OCI-LY1 (cell line): ENCODE data around the gene SDC1.

Experiments
- H2AFZ ChIP-seq: fragments of 200-600 bp; sonication (generic), shearing (Covaris generic); 2 replicates; pipeline ENCODE4 v1.6.0; 2014; ENCODE audit warnings: antibody characterized with exemption, mild to moderate bottlenecking, low read length
- H3F3A ChIP-seq: fragments of 200-600 bp; sonication (generic), shearing (Covaris generic); 2 replicates; pipeline ENCODE4 v1.6.0; 2014; ENCODE audit warnings: mild to moderate bottlenecking, antibody characterized with exemption, low read length, moderate library complexity; ENCODE audit not compliant: insufficient read depth
- H3K27ac ChIP-seq: fragments of 200-600 bp; sonication (generic); 2 replicates; pipeline ENCODE4 v1.5.1; 2014; ENCODE audit warnings: low read length, mixed run types, mild to moderate bottlenecking, low read depth; ENCODE audit not compliant: poor library complexity, severe bottlenecking
- H3K27me3 ChIP-seq: fragments of 200-600 bp; sonication (generic); 2 replicates; pipeline ENCODE4 v1.6.0; 2014; ENCODE audit warnings: antibody characterized with exemption, mild to moderate bottlenecking, low read length, moderate library complexity; ENCODE audit not compliant: insufficient read depth
- H3K36me3 ChIP-seq: fragments of 200-600 bp; sonication (generic); 2 replicates; pipeline ENCODE4 v1.6.1; 2014; ENCODE audit warnings: mild to moderate bottlenecking, antibody characterized with exemption, low read length, moderate library complexity, mixed read lengths; ENCODE audit not compliant: insufficient read depth
- H3K4me1 ChIP-seq: fragments of 200-600 bp; sonication (generic); 2 replicates; pipeline ENCODE4 v1.5.1; 2014; ENCODE audit warnings: mild to moderate bottlenecking, low read length, moderate library complexity; ENCODE audit not compliant: insufficient read depth, severe bottlenecking
- H3K4me2 ChIP-seq: fragments of 200-600 bp; sonication (generic), shearing (Covaris generic); 2 replicates; pipeline ENCODE4 v1.6.1; 2014; ENCODE audit warnings: low read length
- H3K4me3 ChIP-seq: fragments of 200-600 bp; sonication (generic); 2 replicates; pipeline ENCODE4 v1.5.1; 2014; ENCODE audit warnings: low read length, low read depth, mild to moderate bottlenecking, mixed read lengths; ENCODE audit not compliant: poor library complexity, severe bottlenecking
- H3K79me2 ChIP-seq: fragments of 200-600 bp; shearing (Covaris generic); 2 replicates; pipeline ENCODE4 v1.6.1; 2016; ENCODE audit warnings: mixed run types, low read length, mixed read lengths; ENCODE audit not compliant: insufficient read depth
- H3K9ac ChIP-seq: fragments of 200-600 bp; sonication (generic), shearing (Covaris generic); 2 replicates; pipeline ENCODE4 v1.6.1; 2014; ENCODE audit warnings: mild to moderate bottlenecking, low read length, mixed read lengths
- H3K9me2 ChIP-seq: fragments of 200-600 bp; sonication (generic), shearing (Covaris generic); 2 replicates; pipeline ENCODE4 v1.6.1; 2014; ENCODE audit warnings: low read depth, mild to moderate bottlenecking, low read length, mixed read lengths
- H3K9me3 ChIP-seq: fragments of 200-600 bp; shearing (Covaris generic); 2 replicates; pipeline ENCODE4 v1.6.1; 2014; ENCODE audit warnings: low read length, mixed read lengths
- H4K20me1 ChIP-seq: fragments of 200-600 bp; sonication (generic), shearing (Covaris generic); 2 replicates; pipeline ENCODE4 v1.6.0; 2016; ENCODE audit warnings: mild to moderate bottlenecking, low read length; ENCODE audit not compliant: insufficient read depth
- EZH2 ChIP-seq: fragments of 200-600 bp; sonication (generic), shearing (Covaris generic); IDR thresholded peaks from 2 replicates; pipeline ENCODE4 v1.8.0; 2017; ENCODE audit warnings: borderline replicate concordance, mixed run types, mild to moderate bottlenecking, antibody characterized with exemption, low read length, moderate library complexity, mixed read lengths
- TF ChIP-seq, protein P1 (sequence below): fragments of 200-600 bp; sonication (generic), shearing (Covaris generic); IDR thresholded peaks from 2 replicates; pipeline ENCODE4 v1.5.1; 2017; ENCODE audit warnings: mild to moderate bottlenecking, antibody characterized with exemption, low read length, moderate library complexity, mixed read lengths

Gene SDC1

DNA sequence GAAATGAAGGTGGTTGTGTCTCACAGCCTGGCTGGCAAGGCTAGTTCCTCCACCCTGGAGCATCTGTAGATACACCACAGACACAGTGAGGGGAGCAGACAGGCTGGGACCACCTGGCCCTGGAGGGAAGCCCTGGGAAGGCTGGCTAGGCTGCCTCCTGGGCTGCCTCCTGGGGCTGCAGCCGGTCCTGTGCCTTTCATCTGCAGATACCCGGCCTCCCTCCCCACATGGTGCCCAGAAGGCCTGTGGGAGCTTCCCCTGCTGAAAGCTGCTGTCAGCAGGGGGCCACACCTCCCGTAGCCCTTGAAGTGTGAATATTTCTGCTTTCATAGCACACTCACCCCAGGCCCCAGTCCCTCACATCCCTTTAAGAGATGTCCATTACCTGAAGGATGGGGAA, 37.6 kb downstream of the SDC1 start:
- Histone ChIP-seq H3K36me3 (no peaks in the 10 kb centered on the region), H3K9ac (no peak overlapping the region), H3K4me1 (no peaks in the 10 kb centered on the region), H3K4me3 (no peak overlapping the region), H3K4me2 (no peak overlapping the region), H3K9me2 (no peaks in the 10 kb centered on the region), H2AFZ (no peak overlapping the region), H3K27me3 (peaks cover 20% of the 10 kb centered on the region), H3K27ac (no peak overlapping the region), H4K20me1 (no peaks in the 10 kb centered on the region), H3K79me2 (no peaks in the 10 kb centered on the region), H3K9me3 (no peaks in the 10 kb centered on the region), H3F3A (no peaks in the 10 kb centered on the region)
- TF ChIP-seq, protein P1, sequence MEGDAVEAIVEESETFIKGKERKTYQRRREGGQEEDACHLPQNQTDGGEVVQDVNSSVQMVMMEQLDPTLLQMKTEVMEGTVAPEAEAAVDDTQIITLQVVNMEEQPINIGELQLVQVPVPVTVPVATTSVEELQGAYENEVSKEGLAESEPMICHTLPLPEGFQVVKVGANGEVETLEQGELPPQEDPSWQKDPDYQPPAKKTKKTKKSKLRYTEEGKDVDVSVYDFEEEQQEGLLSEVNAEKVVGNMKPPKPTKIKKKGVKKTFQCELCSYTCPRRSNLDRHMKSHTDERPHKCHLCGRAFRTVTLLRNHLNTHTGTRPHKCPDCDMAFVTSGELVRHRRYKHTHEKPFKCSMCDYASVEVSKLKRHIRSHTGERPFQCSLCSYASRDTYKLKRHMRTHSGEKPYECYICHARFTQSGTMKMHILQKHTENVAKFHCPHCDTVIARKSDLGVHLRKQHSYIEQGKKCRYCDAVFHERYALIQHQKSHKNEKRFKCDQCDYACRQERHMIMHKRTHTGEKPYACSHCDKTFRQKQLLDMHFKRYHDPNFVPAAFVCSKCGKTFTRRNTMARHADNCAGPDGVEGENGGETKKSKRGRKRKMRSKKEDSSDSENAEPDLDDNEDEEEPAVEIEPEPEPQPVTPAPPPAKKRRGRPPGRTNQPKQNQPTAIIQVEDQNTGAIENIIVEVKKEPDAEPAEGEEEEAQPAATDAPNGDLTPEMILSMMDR, result no peak; the same call in 1 of the 2 replicates
- no peak for TF ChIP-seq EZH2

DNA sequence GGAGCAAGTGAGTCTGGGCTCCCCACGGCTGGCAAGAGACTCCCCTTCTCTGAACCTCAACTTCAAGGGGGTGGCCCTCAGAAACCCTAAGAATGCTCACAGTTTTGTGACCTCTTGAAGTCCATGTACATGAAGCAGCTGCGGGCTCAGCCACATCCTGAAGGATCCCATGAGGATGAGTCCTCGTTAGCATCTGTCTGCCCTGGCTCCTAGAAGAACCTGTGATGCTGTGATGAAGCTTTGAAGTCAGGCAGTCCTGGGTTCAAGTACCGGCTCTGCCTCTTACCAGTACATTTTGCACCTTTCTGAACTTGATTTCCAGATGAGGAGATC, 38.1 kb downstream of the SDC1 start:
- TF ChIP-seq, protein P1, result no peak
- TF ChIP-seq EZH2, result no peak
- H3K79me2 ChIP-seq, result no peaks in the 10 kb centered on the region
- no peak overlapping the region for H2AFZ ChIP-seq
- H3F3A ChIP-seq, result no peaks in the 10 kb centered on the region
- H3K27me3 ChIP-seq, result peaks cover 20% of the 10 kb centered on the region
- no peak overlapping the region for H3K4me3 ChIP-seq
- H3K27ac ChIP-seq, result no peak overlapping the region
- no peaks in the 10 kb centered on the region for H4K20me1 ChIP-seq
- H3K36me3 ChIP-seq, result no peaks in the 10 kb centered on the region
- H3K9me2 ChIP-seq, result no peaks in the 10 kb centered on the region
- no peak overlapping the region for H3K9ac ChIP-seq
- H3K9me3 ChIP-seq, result no peaks in the 10 kb centered on the region
- H3K4me2 ChIP-seq, result no peak overlapping the region
- H3K4me1 ChIP-seq, result no peaks in the 10 kb centered on the region

DNA sequence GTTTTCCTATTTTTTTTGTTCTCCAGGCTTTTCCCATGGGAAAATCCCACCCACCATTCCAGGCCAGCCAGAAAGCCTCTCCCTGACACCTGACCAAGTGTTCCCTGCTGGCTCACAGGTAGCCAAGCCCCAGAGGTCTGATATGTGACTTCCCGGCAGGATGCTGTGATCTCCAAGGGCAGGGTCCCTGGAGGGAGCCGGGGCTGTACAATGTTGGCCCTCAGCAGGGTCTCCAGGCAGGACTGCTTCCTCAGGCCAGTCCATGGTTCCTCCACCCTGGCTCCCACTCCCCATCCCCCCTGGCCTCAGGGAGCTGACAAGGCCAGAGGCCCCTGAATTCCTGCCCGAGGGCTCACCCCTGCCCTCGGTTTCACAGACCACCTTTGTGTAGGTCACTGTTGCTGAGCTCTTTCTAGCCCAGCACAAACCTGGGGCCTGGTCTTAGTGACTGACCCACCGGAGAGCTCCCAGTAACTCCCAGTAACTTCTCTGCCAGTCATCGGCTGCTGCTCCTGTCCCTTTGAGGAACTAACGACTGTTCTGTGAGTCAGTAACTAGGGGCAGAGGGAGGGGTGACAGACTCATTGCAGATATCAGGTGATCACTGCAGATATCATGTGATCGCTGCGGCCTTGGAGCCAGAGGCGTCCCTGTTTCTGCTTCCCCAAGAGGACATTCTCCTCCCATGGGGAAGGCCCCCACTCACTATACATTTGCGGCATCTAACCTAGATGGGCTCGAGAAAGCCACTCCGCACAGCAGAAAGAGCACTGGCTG, 38.7 kb downstream of the SDC1 start:
- Histone ChIP-seq H3K27me3 (peaks cover 20% of the 10 kb centered on the region), H3K9ac (no peak overlapping the region), H3K36me3 (no peaks in the 10 kb centered on the region), H3K4me1 (no peaks in the 10 kb centered on the region), H3F3A (no peaks in the 10 kb centered on the region), H3K27ac (no peak overlapping the region), H3K4me3 (no peak overlapping the region), H4K20me1 (no peaks in the 10 kb centered on the region), H3K4me2 (no peak overlapping the region), H2AFZ (no peak overlapping the region), H3K9me2 (no peaks in the 10 kb centered on the region), H3K9me3 (no peaks in the 10 kb centered on the region), H3K79me2 (no peaks in the 10 kb centered on the region)
- TF ChIP-seq, protein P1, result no peak
- no peak for TF ChIP-seq EZH2
